ENCODE data around the gene KRTAP10-11.

DNA sequence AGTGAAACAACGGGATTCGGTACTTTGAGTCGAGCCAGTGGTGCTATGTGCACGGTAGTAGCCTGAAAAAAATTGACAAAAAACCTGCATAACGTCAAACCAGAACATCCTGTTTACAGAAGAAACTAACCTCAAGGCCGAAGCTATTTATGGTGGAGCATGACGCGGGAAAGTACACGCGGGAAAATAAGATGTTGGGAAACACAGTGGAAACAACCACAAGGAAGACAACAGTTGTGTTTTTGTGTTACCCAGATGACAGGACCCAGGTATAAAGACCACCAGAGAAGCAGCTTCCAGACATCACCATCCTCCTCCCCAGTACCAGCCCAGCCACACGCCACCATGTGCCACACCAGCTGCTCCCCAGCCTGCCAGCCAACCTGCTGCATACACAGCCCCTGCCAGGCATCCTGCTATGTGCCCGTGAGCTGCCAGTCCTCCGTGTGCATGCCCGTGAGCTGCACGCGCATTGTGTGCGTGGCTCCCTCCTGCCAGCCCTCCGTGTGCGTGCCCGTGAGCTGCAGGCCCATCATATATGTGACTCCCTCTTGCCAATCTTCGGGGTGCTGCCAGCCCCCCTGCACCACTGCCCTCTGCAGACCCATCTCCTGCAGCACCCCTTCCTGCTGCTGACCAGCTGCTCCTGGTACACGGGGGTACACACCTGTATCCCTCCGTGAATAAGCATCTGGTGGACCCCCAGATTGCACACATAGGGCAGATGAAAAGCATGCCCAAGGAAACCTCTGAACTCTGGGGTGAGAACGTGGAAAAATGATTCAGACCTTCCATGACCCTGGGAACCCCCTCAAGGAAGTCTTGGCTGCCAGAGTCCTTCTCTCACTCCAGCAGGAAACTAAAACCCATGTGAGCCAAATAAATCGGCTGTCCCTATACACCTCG lies 11.7 kb downstream of the KRTAP10-11 start, which contains the start of gene KRTAP12-3:
- TF ChIP-seq POLR2A (IDR thresholded peaks at IDR 0.05; ENCODE audit: low read depth, low read length) (no peak), TAF1 (IDR thresholded peaks at IDR 0.05; ENCODE audit: borderline replicate concordance, low read depth, low read length) (no peak)

Data from GM12892 (cell line).